Heart right ventricle (tissue), 16 donors: ENCODE measurements around the gene NOX4. TPM values are rescaled to one million over a fixed set of nuclear protein-coding genes. Genes with fewer than 3 reads are reported as not detected.
"Not testable (repeated sequence)": the region's sequence is repeated elsewhere in the genome, so short reads cannot be mapped to it uniquely, and the experiment has no call there.

Experiments
- ATAC-seq, 8 donors: fragments of 200-7000 bp; cut with Tn5 transposase; one replicate each; pipeline ENCODE4 v1.9.1; 2020; ENCODE audit warnings: mild to moderate bottlenecking in 8 of 8, moderate library complexity in 8 of 8, moderate number of reproducible peaks in 1 of 8
- DNase-seq, 2 donors: peaks; one replicate each; pipeline ENCODE4 v3.0.0-alpha.2; 2020
- H3K27ac ChIP-seq, 10 donors: fragments of 200-600 bp; sonication (generic) in 2 of 10; one replicate each; pipeline versions ENCODE4 v1.5.0 to v1.8.0; 2020 to 2022; ENCODE audit warnings: mild to moderate bottlenecking in 3 of 10
- H3K27me3 ChIP-seq, 7 donors: fragments of 200-600 bp; one replicate each; pipeline ENCODE4 v1.8.0; 2021 to 2022; ENCODE audit warnings: mild to moderate bottlenecking in 2 of 7
- H3K36me3 ChIP-seq, 9 donors: fragments of 200-600 bp; sonication (generic) in 1 of 9; one replicate each; pipeline versions ENCODE4 v1.5.0 to v1.8.0; 2020 to 2022; ENCODE audit warnings: mild to moderate bottlenecking in 2 of 9
- H3K4me1 ChIP-seq, 9 donors: fragments of 200-600 bp; sonication (generic) in 1 of 9; one replicate each; pipeline versions ENCODE4 v1.5.0 to v1.8.0; 2020 to 2022; ENCODE audit warnings: mild to moderate bottlenecking in 4 of 9
- H3K4me3 ChIP-seq, 10 donors: fragments of 200-600 bp; sonication (generic) in 2 of 10; one replicate each; pipeline versions ENCODE4 v1.5.0 to v1.8.0; 2020 to 2022; ENCODE audit warnings: mild to moderate bottlenecking in 7 of 10, moderate library complexity in 2 of 10
- H3K9me3 ChIP-seq, 11 donors: fragments of 200-600 bp in 10 of 11; sonication (generic) in 2 of 11; one replicate each; pipeline versions ENCODE4 v1.5.0 to v1.8.0; 2013 to 2022; ENCODE audit warnings: mild to moderate bottlenecking in 2 of 11, control low read depth in 1 of 11, moderate library complexity in 1 of 11
- CTCF ChIP-seq, 9 donors: fragments of 200-600 bp; sonication (generic) in 2 of 9; IDR thresholded peaks; one replicate each; pipeline versions ENCODE4 v1.5.0 to v1.8.0; 2021 to 2022; ENCODE audit warnings: antibody characterized with exemption in 9 of 9, mild to moderate bottlenecking in 5 of 9, moderate library complexity in 1 of 9
- WGBS, 2 donors: extraction: QIAGEN DNeasy Blood & Tissue Kit; methylation state at CpG; one replicate each; pipeline ENCODE4 v1.1.7; 2013; ENCODE audit warnings: inconsistent platforms in 1 of 2; 5-methylcytosine and 5-hydroxymethylcytosine counted together
- intact Hi-C, 10 donors: fragments of 100-400 bp; cut with DNase I; formaldehyde crosslinking; loops; one replicate each; pipeline versions ENCODE4 v1.11.1 to v1.14.2; 2022
- polyA plus RNA-seq, 2 donors: library from polyadenylated mRNA; stranded (reverse); fragments of 200-250 nt; gene quantifications; one replicate each; pipeline ENCODE4 v1.2.3, GENCODE V29; 2013
- total RNA-seq, 10 donors: library from RNA; stranded (reverse); fragmentation: NEBNext Ultra II Directional in 3 of 10; extraction: Animal tissue kit (Norgen Biotek cat#: 25700) in 3 of 10; gene quantifications; one replicate each; pipeline versions ENCODE4 v1.2.1 to v1.2.4, GENCODE V29; 2021 to 2023
- donor health status: Arrhythmogenic right ventricular cardiomyopathy.
- donor health status: ischemic (EF 13 %, LVEDD 7.1; RV severe dilation, severe dysfunction).
- donor health status: healthy with polysubstance abuse.
- donor health status: DM: no; HTN: yes; CAD: no.
- donor health status: DM: no; HTN: no; CAD: no.
- donor health status: ischemic (EF 25% LVEDD 6.9; RV normal size, moderate dysfunction).
- donor health status: ischemic (EF 25% LVEDD 5.7; RV mildly dilated, moderate dysfunction).
- donor health status: healthy.
- donor health status: DM: yes; HTN: yes; CAD: no.
- donor health status: Ischemic cardiomyopathy.
- donor health status: ischemic (EF 35%, LVEDD 5.7; RV mildly dilated, moderate dysfunction).
- donor health status: nonischemic (EF 11% LVEDD 7.7; RV severe dilation, severe dysfunction).
- donor health status: DM: yes; HTN: yes; CAD: no.
- donor health status: PGD.
- donor health status: ischemic (EF 29% LVEDD 5.4; RV normal size, mild dysfunction).
- donor health status: nonischemic (EF 23%, LVEDD 6.1; RV moderate dilation, normal function).

Gene NOX4
- total and polyA plus RNA-seq, 12 donors: 1.5 to 6.7 (median 2.5) TPM

DNA sequence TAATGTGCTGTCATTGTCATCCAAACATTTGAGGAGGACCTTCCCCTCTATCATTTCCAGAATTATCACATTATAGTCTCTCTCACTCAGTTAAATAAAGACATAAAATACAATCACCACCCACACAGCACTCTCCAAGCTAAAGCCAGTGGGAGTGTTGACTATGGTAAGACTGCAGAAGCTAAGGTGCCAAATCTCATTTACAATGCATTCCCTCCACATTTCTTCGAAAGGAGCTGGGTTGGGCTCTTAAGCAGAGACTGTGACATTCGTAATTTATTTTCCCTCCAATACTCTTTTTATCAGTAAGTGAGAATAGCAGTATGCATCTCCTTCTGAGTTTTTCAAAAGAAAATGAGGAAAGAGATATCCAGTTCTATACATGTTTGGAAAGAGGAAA is 74.2 kb downstream of the NOX4 start:
- TF ChIP-seq CTCF (IDR thresholded peaks at IDR 0.05): no peak
- no peak overlapping the region for H3K27ac ChIP-seq
- no peak overlapping the region for H3K4me3 ChIP-seq
- no peaks in the 10 kb centered on the region for H3K27me3 ChIP-seq
- no peak for DNase-seq
- H3K9me3 ChIP-seq: peaks cover 0 to under 1% (median 0%) of the 10 kb centered on the region in 11 donors
- 59 to 60% methylated on average over 2 of the region's 2 CpGs for WGBS, 2 donors
- intact Hi-C loops: no loop called here
- no peaks in the 10 kb centered on the region for H3K4me1 ChIP-seq
- no peak for ATAC-seq
- H3K36me3 ChIP-seq: no peaks in the 10 kb centered on the region

- WGBS, 2 donors: 94 to 99% methylated on average over 3 of the region's 3 CpGs
Measured at GRCh38 chr11:89411112-89411511, 80.1 kb downstream of the NOX4 start.

GRCh38 chr11:89410666-89411065 is 80.5 kb downstream of the NOX4 start:
- H3K4me3 ChIP-seq, H3K27me3 ChIP-seq, DNase-seq, H3K9me3 ChIP-seq, intact Hi-C loops, H3K36me3 ChIP-seq, H3K4me1 ChIP-seq, ATAC-seq, H3K27ac ChIP-seq: not testable (repeated sequence)
- 68 to 87% methylated on average over 1 of the region's 1 CpG for WGBS, 2 donors

More at GRCh38 chr11:89411112-89411511, 80.1 kb downstream of the NOX4 start:
- H3K9me3 ChIP-seq, H3K27ac ChIP-seq, H3K4me3 ChIP-seq, intact Hi-C loops, ATAC-seq, H3K36me3 ChIP-seq, DNase-seq, H3K27me3 ChIP-seq, H3K4me1 ChIP-seq: not testable (repeated sequence)

GRCh38 chr11:89408441-89408840 is 82.7 kb downstream of the NOX4 start:
- not testable (repeated sequence) for H3K27me3 ChIP-seq, ATAC-seq, H3K4me3 ChIP-seq, H3K27ac ChIP-seq, DNase-seq, H3K36me3 ChIP-seq, H3K4me1 ChIP-seq, H3K9me3 ChIP-seq
- intact Hi-C loops: loop anchor here in 1 of 10 donors (10.0 kb wide), 1 partner anchor 74 kb away; no protein-coding TSS in a partner anchor
- 86 to 89% methylated on average over 2 of the region's 2 CpGs for WGBS, 2 donors

DNA sequence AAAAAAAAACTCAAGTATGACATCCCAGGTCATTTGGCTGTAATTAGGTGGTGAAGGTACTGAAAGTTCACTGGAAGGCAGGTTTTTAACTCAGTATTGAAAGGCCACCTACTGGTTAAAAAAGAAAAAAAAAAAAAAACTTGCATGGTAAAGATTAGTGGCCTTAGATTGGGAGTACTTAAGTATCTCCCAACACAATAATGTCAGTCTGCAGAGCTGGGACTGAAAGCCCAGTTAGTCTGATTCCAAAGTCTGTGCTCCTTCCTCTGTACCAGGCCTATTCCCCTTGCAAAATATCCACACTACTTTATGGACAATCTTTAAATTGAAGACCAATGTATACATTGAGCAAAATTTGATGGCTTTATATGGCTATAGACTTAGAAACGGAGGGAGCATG is 85.5 kb downstream of the NOX4 start:
- intact Hi-C loops: loop anchor here in 1 of 10 donors (10.0 kb wide), 1 partner anchor 71 kb away; no protein-coding TSS in a partner anchor
- no peaks in the 10 kb centered on the region for H3K4me1 ChIP-seq
- no peak overlapping the region for H3K27ac ChIP-seq
- 89 to 94% methylated on average over 1 of the region's 1 CpG for WGBS, 2 donors
- H3K27me3 ChIP-seq: no peaks in the 10 kb centered on the region
- no peak overlapping the region for H3K4me3 ChIP-seq
- DNase-seq (no peak), ATAC-seq (no peak)
- TF ChIP-seq CTCF (IDR thresholded peaks at IDR 0.05): no peak
- no peaks in the 10 kb centered on the region for H3K36me3 ChIP-seq
- no peaks in the 10 kb centered on the region for H3K9me3 ChIP-seq

- H3K4me3 ChIP-seq, H3K27ac ChIP-seq, DNase-seq, H3K4me1 ChIP-seq, ATAC-seq, H3K36me3 ChIP-seq, intact Hi-C loops, H3K27me3 ChIP-seq, H3K9me3 ChIP-seq: not testable (repeated sequence)
- 73 to 86% methylated on average over 1 of the region's 1 CpG for WGBS, 2 donors
Measured at GRCh38 chr11:89391654-89392053, 99.5 kb downstream of the NOX4 start.

DNA sequence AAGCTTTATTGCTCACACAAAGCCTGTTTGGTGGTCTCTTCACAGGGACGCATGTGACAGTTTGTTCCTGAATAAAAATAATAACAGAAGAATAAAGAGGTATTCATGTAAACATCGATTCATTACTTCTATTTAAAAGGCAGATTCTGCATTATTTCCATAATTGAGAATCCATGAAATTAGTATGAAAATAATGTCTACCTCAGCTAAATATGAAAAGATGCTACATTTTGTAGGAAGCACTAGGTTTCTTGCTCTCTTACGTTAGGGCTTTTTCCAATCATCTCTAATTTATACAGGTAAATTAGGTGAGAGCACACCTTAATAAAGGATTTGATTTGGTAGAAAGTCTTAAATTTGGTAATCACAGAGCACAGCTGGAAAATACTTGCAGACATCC is 103.7 kb downstream of the NOX4 start:
- H3K27me3 ChIP-seq, H3K36me3 ChIP-seq, ATAC-seq, intact Hi-C loops, H3K4me1 ChIP-seq, H3K27ac ChIP-seq, DNase-seq, H3K4me3 ChIP-seq: not testable (repeated sequence)
- WGBS, 2 donors: 96% methylated on average over 3 of the region's 3 CpGs
- H3K9me3 ChIP-seq: peaks cover 0 to 14% (median 0%) of the 10 kb centered on the region in 11 donors

- Histone ChIP-seq H3K4me1 (peaks cover 0 to 30% (median 5%) of the 10 kb centered on the region in 9 donors), H3K9me3 (peaks cover 0 to 14% (median 0%) of the 10 kb centered on the region in 11 donors)
- H3K27ac ChIP-seq, H3K36me3 ChIP-seq, H3K4me3 ChIP-seq, DNase-seq, intact Hi-C loops, ATAC-seq, H3K27me3 ChIP-seq: not testable (repeated sequence)
- 93 to 95% methylated on average over 6 of the region's 6 CpGs for WGBS, 2 donors
Measured at GRCh38 chr11:89382986-89383385, 108.2 kb downstream of the NOX4 start.
